HG03025 (cell line): ENCODE results near the gene TOLLIP.

Experiments
- ATAC-seq: cut with Tn5 transposase; IDR thresholded peaks from one replicate; pipeline ENCODE4 v1.9.1; 2021; ENCODE audit warnings: mild to moderate bottlenecking, moderate library complexity; ENCODE audit not compliant: unreplicated experiment, low FRiP score

TOLLIP gene

GRCh38 chr11:1317993-1318392 lies 8.6 kb upstream of the TOLLIP start:
- no peak for ATAC-seq

- ATAC-seq: no peak
These were observed 8.0 kb upstream of the TOLLIP start for GRCh38 chr11:1317432-1317831.

- ATAC-seq: no peak
These were observed 1.5 kb upstream of the TOLLIP start for GRCh38 chr11:1310772-1311468.

GRCh38 chr11:1310318-1310687 lies 871 bp upstream of the TOLLIP start:
- ATAC-seq: no peak

GRCh38 chr11:1308743-1309497 lies 512 bp downstream of the TOLLIP start:
- peak; percentile 52 for ATAC-seq

GRCh38 chr11:1307998-1308742 lies 1.3 kb downstream of the TOLLIP start:
- no peak for ATAC-seq

- no peak for ATAC-seq
These were observed 2.1 kb downstream of the TOLLIP start for GRCh38 chr11:1307163-1307870.

- no peak for ATAC-seq
These were observed 3.0 kb downstream of the TOLLIP start for GRCh38 chr11:1306186-1307162.

- ATAC-seq: no peak
These were observed 3.9 kb downstream of the TOLLIP start for GRCh38 chr11:1305501-1306056.

- ATAC-seq: no peak
These were observed 4.4 kb downstream of the TOLLIP start for GRCh38 chr11:1305063-1305495.

- no peak for ATAC-seq
These were observed 5.1 kb downstream of the TOLLIP start for GRCh38 chr11:1304380-1304779.

GRCh38 chr11:1303973-1304372 lies 5.5 kb downstream of the TOLLIP start:
- no peak for ATAC-seq

- no peak for ATAC-seq
These were observed 6.2 kb downstream of the TOLLIP start for GRCh38 chr11:1303126-1303821.

- ATAC-seq: no peak
These were observed 6.8 kb downstream of the TOLLIP start for GRCh38 chr11:1302461-1303125.

GRCh38 chr11:1302041-1302460 lies 7.4 kb downstream of the TOLLIP start:
- ATAC-seq: no peak

GRCh38 chr11:1301220-1302000 lies 8.0 kb downstream of the TOLLIP start:
- ATAC-seq: no peak

- ATAC-seq: no peak
These were observed 8.8 kb downstream of the TOLLIP start for GRCh38 chr11:1300569-1301187.
